HepG2 (cell line): ENCODE results near the gene DNAJC21. TPM values are rescaled to one million over a fixed set of nuclear protein-coding genes. Genes with fewer than 3 reads are reported as not detected.

Experiments
- DMAP1 ChIP-seq: IDR thresholded peaks from 2 replicates; pipeline ENCODE4 v1.6.1; 2016
- ELF3 ChIP-seq: IDR thresholded peaks from 2 replicates; pipeline ENCODE4 v1.6.1; 2016; ENCODE audit warnings: missing genetic modification reagents, missing compliant biosample characterization
- ERF ChIP-seq: IDR thresholded peaks from 2 replicates; pipeline ENCODE4 v1.6.1; 2018; ENCODE audit warnings: missing biosample characterization, missing genetic modification reagents
- GATAD1 ChIP-seq: IDR thresholded peaks from 2 replicates; pipeline ENCODE4 v1.6.1; 2016; ENCODE audit warnings: missing genetic modification reagents, missing compliant biosample characterization
- MED1 ChIP-seq: sonication (generic); formaldehyde crosslinking; IDR thresholded peaks from 2 replicates; pipeline ENCODE4 v1.4.0; 2020; ENCODE audit warnings: missing genetic modification reagents
- MXD1 ChIP-seq: sonication (generic); formaldehyde crosslinking; IDR thresholded peaks from 2 replicates; pipeline ENCODE4 v1.4.0; 2020; ENCODE audit warnings: mild to moderate bottlenecking, missing genetic modification reagents
- MXI1 ChIP-seq: IDR thresholded peaks from 3 replicates; pipeline ENCODE4 v1.6.1; 2012; ENCODE audit warnings: low read depth, low read length, inconsistent platforms, borderline replicate concordance
- NFKB2 ChIP-seq: sonication (generic); formaldehyde crosslinking; IDR thresholded peaks from 2 replicates; pipeline ENCODE4 v1.4.0; 2020; ENCODE audit warnings: missing genetic modification reagents, borderline replicate concordance
- NR2F2 ChIP-seq: IDR thresholded peaks from 2 replicates; pipeline ENCODE4 v1.6.1; 2012; ENCODE audit warnings: low read depth, inconsistent platforms, borderline replicate concordance
- NRL ChIP-seq: sonication (generic); formaldehyde crosslinking; IDR thresholded peaks from 2 replicates; pipeline ENCODE4 v1.5.0; 2020; ENCODE audit warnings: missing genetic modification reagents, mild to moderate bottlenecking, moderate library complexity, borderline replicate concordance
- ONECUT2 ChIP-seq: sonication (generic); formaldehyde crosslinking; IDR thresholded peaks from 2 replicates; pipeline ENCODE4 v1.4.0; 2020; ENCODE audit warnings: missing genetic modification reagents
- POLR2AphosphoS5 ChIP-seq: IDR thresholded peaks from 2 replicates; pipeline ENCODE4 v1.6.1; 2012; ENCODE audit warnings: low read depth, low read length
- RXRA ChIP-seq: sonication (generic); formaldehyde crosslinking; IDR thresholded peaks from 2 replicates; pipeline ENCODE4 v1.5.1; 2020; ENCODE audit warnings: missing genetic modification reagents
- SP1 ChIP-seq, 2 experiments: fragments of 450-650 bp in 1 of 2; sonication (generic) in 1 of 2; formaldehyde crosslinking in 1 of 2; IDR thresholded peaks; 2 replicates each; pipeline versions ENCODE4 v1.4.0 to v1.6.1; 2016 to 2020; ENCODE audit warnings: missing genetic modification reagents in 1 of 2
- ZNF142 ChIP-seq: sonication (generic); formaldehyde crosslinking; IDR thresholded peaks from 2 replicates; pipeline ENCODE4 v1.4.0; 2020; ENCODE audit warnings: missing genetic modification reagents
- ZNF329 ChIP-seq: sonication (generic); formaldehyde crosslinking; IDR thresholded peaks from 2 replicates; pipeline ENCODE4 v1.9.0; 2021; ENCODE audit warnings: low read depth, mild to moderate bottlenecking, missing genetic modification reagents
- ZNF343 ChIP-seq: sonication (generic); formaldehyde crosslinking; IDR thresholded peaks from 2 replicates; pipeline ENCODE4 v1.4.0; 2020; ENCODE audit warnings: mild to moderate bottlenecking, missing genetic modification reagents
- ZNF496 ChIP-seq: sonication (generic); formaldehyde crosslinking; IDR thresholded peaks from 2 replicates; pipeline ENCODE4 v1.8.1; 2023; ENCODE audit warnings: mild to moderate bottlenecking, moderate library complexity, missing genetic modification reagents; ENCODE audit not compliant: insufficient replicate concordance
- ZNF547 ChIP-seq: sonication (generic); formaldehyde crosslinking; IDR thresholded peaks from 2 replicates; pipeline ENCODE4 v1.5.1; 2020; ENCODE audit warnings: mild to moderate bottlenecking, missing genetic modification reagents
- ZNF792 ChIP-seq: IDR thresholded peaks from 2 replicates; pipeline ENCODE4 v1.6.1; 2016
- ZZZ3 ChIP-seq: sonication (generic); formaldehyde crosslinking; IDR thresholded peaks from 2 replicates; pipeline ENCODE4 v1.4.0; 2020; ENCODE audit warnings: missing genetic modification reagents, mild to moderate bottlenecking, borderline replicate concordance
- polyA plus RNA-seq, 8 experiments: library from polyadenylated mRNA; depleted of rRNA in 3 of 8; stranded (reverse) in 7 of 8; unstranded in 1 of 8; fragments of >200 nt; fragmentation: Illumina TruSeq in 4 of 8; extraction: Trizol in 4 of 8; gene quantifications; 2 replicates each; pipeline versions ENCODE4 v1.2.1 to v1.2.3, GENCODE V29; 2011 to 2016; ENCODE audit warnings: low read depth in 4 of 8, missing spikeins in 1 of 8, mixed read lengths in 1 of 8; ENCODE audit not compliant: insufficient read depth in 1 of 8
- total RNA-seq, 5 experiments: library from RNA; depleted of rRNA; stranded (reverse); fragments of >200 nt; fragmentation: Illumina TruSeq; extraction: Trizol; gene quantifications; 2 replicates each; pipeline ENCODE4 v1.2.3, GENCODE V29; 2016; ENCODE audit warnings: low read depth in 1 of 5

Gene DNAJC21
- total and polyA plus RNA-seq, 2 of the 13 experiments (the other 11 are each of a cell fraction or from before 2014, with no cell fraction given), result 10.9 to 41.6 TPM

- TF ChIP-seq ZNF142 (CRISPR knock-in tag) (no peak), ZNF496 (CRISPR knock-in tag) (no peak), NRL (no peak), RXRA (CRISPR knock-in tag) (0 out of 2 replicates have a peak, but pooled peaks have one; percentile 19), MXD1 (CRISPR knock-in tag) (0 out of 2 replicates have a peak, but pooled peaks have one; percentile 7), ONECUT2 (CRISPR knock-in tag) (no peak), NR2F2 (no peak), ERF (CRISPR knock-in tag) (peak; percentile 70), GATAD1 (peak; percentile 31; the same call in 1 of the 2 replicates), ZNF547 (CRISPR knock-in tag) (no peak), ZNF329 (no peak), POLR2AphosphoS5 (peak; percentile 41), SP1 (IDR thresholded peaks at IDR 0.05) (no peak), SP1 (CRISPR knock-in tag; IDR thresholded peaks at IDR 0.05) (peak; percentile 80), ZZZ3 (CRISPR knock-in tag) (no peak), ELF3 (peak; percentile 52; the same call in 1 of the 2 replicates), DMAP1 (CRISPR knock-in tag) (0 out of 2 replicates have a peak, but pooled peaks have one; percentile 16), MED1 (CRISPR knock-in tag) (peak; percentile 12; the same call in 1 of the 2 replicates), MXI1 (peak; percentile 85; the same call in 1 of the 3 replicates), ZNF792 (CRISPR knock-in tag) (0 out of 2 replicates have a peak, but pooled peaks have one; percentile 27), NFKB2 (CRISPR knock-in tag) (0 out of 2 replicates have a peak, but pooled peaks have one; percentile 7), ZNF343 (CRISPR knock-in tag) (0 out of 2 replicates have a peak, but pooled peaks have one; percentile 21)
Observed at GRCh38 chr5:34929134-34929719, at the start of gene DNAJC21 (continued).
